Parathyroid adenoma (tissue), 2 donors: ENCODE data around the gene CACNB2.

Source experiments
- H2AFZ ChIP-seq: fragments of 300-600 bp; sonication (generic); one replicate; pipeline ENCODE4 v1.7.0; 2017; ENCODE audit warnings: antibody characterized with exemption, mild to moderate bottlenecking
- H3K27ac ChIP-seq: fragments of 300-600 bp; sonication (generic); one replicate; pipeline ENCODE4 v1.7.0; 2017
- H3K27me3 ChIP-seq: fragments of 300-600 bp; sonication (generic); one replicate; pipeline ENCODE4 v1.7.0; 2017; ENCODE audit warnings: low read length; ENCODE audit not compliant: control insufficient read depth, insufficient read depth
- H3K36me3 ChIP-seq: fragments of 300-600 bp; sonication (generic); one replicate; pipeline ENCODE4 v1.7.0; 2017; ENCODE audit warnings: low read length; ENCODE audit not compliant: control insufficient read depth, insufficient read depth
- H3K4me1 ChIP-seq: fragments of 300-600 bp; sonication (generic); one replicate; pipeline ENCODE4 v1.7.0; 2017; ENCODE audit warnings: control low read depth
- H3K4me2 ChIP-seq: fragments of 300-600 bp; sonication (generic); one replicate; pipeline ENCODE4 v1.7.0; 2017; ENCODE audit warnings: low read length
- H3K4me3 ChIP-seq: fragments of 300-600 bp; sonication (generic); one replicate; pipeline ENCODE4 v1.7.0; 2017; ENCODE audit warnings: low read depth, low read length
- H3K79me2 ChIP-seq: fragments of 300-600 bp; sonication (generic); one replicate; pipeline ENCODE4 v1.7.0; 2017; ENCODE audit warnings: control low read depth
- H3K9ac ChIP-seq: fragments of 300-600 bp; sonication (generic); one replicate; pipeline ENCODE4 v1.7.0; 2017; ENCODE audit warnings: mild to moderate bottlenecking
- H3K9me3 ChIP-seq: fragments of 300-600 bp; sonication (generic); one replicate; pipeline ENCODE4 v1.7.0; 2017; ENCODE audit warnings: low read length; ENCODE audit not compliant: control insufficient read depth
- CTCF ChIP-seq: fragments of 300-600 bp; sonication (generic); IDR thresholded peaks from one replicate; pipeline ENCODE4 v1.7.0; 2017; ENCODE audit warnings: antibody characterized with exemption, mild to moderate bottlenecking
- donor health status: primary hyperparathyroidism.

The CACNB2 gene

GRCh38 chr10:18419945-18420344, 279.7 kb downstream of the CACNB2 start:
- no peak overlapping the region for H3K9ac ChIP-seq
- TF ChIP-seq CTCF, result no peak
- no peaks in the 10 kb centered on the region for H3K27me3 ChIP-seq
- H2AFZ ChIP-seq, result no peak overlapping the region
- H3K4me3 ChIP-seq, result no peak overlapping the region
- H3K4me2 ChIP-seq, result no peak overlapping the region
- no peak overlapping the region for H3K27ac ChIP-seq
- H3K36me3 ChIP-seq, result no peaks in the 10 kb centered on the region
- no peaks in the 10 kb centered on the region for H3K9me3 ChIP-seq
- H3K4me1 ChIP-seq, result no peaks in the 10 kb centered on the region
- H3K79me2 ChIP-seq, result no peaks in the 10 kb centered on the region

- H3K27me3 ChIP-seq, result no peaks in the 10 kb centered on the region
- TF ChIP-seq CTCF, result no peak
- H3K36me3 ChIP-seq, result no peaks in the 10 kb centered on the region
Measured at GRCh38 chr10:18421726-18422293, 281.6 kb downstream of the CACNB2 start.

GRCh38 chr10:18423058-18423637, 282.9 kb downstream of the CACNB2 start:
- no peak overlapping the region for H3K4me2 ChIP-seq
- H3K79me2 ChIP-seq, result no peaks in the 10 kb centered on the region
- no peak for TF ChIP-seq CTCF
- no peak overlapping the region for H3K4me3 ChIP-seq
- H3K4me1 ChIP-seq, result no peaks in the 10 kb centered on the region
- H2AFZ ChIP-seq, result no peak overlapping the region
- H3K9ac ChIP-seq, result no peak overlapping the region
- H3K9me3 ChIP-seq, result no peaks in the 10 kb centered on the region
- H3K36me3 ChIP-seq, result no peaks in the 10 kb centered on the region
- H3K27ac ChIP-seq, result no peak overlapping the region
- no peaks in the 10 kb centered on the region for H3K27me3 ChIP-seq

More at GRCh38 chr10:18421726-18422293, 281.6 kb downstream of the CACNB2 start:
- H3K4me2 ChIP-seq, result no peak overlapping the region
- H3K4me3 ChIP-seq, result no peak overlapping the region
- no peak overlapping the region for H3K27ac ChIP-seq
- H3K79me2 ChIP-seq, result no peaks in the 10 kb centered on the region
- no peaks in the 10 kb centered on the region for H3K9me3 ChIP-seq
- H3K4me1 ChIP-seq, result no peaks in the 10 kb centered on the region
- no peak overlapping the region for H2AFZ ChIP-seq
- H3K9ac ChIP-seq, result no peak overlapping the region

- H3K27ac ChIP-seq, result no peak overlapping the region
- no peak overlapping the region for H2AFZ ChIP-seq
- no peak overlapping the region for H3K9ac ChIP-seq
- no peaks in the 10 kb centered on the region for H3K4me1 ChIP-seq
- H3K9me3 ChIP-seq, result no peaks in the 10 kb centered on the region
- no peak overlapping the region for H3K4me3 ChIP-seq
- no peaks in the 10 kb centered on the region for H3K27me3 ChIP-seq
- H3K79me2 ChIP-seq, result no peaks in the 10 kb centered on the region
- no peaks in the 10 kb centered on the region for H3K36me3 ChIP-seq
- TF ChIP-seq CTCF, result no peak
- no peak overlapping the region for H3K4me2 ChIP-seq
Measured at GRCh38 chr10:18424200-18424599, 284.0 kb downstream of the CACNB2 start.

- TF ChIP-seq CTCF, result no peak
- Histone ChIP-seq H3K27me3 (no peaks in the 10 kb centered on the region), H3K27ac (no peak overlapping the region), H3K79me2 (no peaks in the 10 kb centered on the region), H2AFZ (no peak overlapping the region), H3K36me3 (no peaks in the 10 kb centered on the region), H3K4me2 (no peak overlapping the region), H3K4me1 (no peaks in the 10 kb centered on the region), H3K9me3 (no peaks in the 10 kb centered on the region), H3K4me3 (no peak overlapping the region), H3K9ac (no peak overlapping the region)
Measured at GRCh38 chr10:18429335-18429734, 289.1 kb downstream of the CACNB2 start.
